ENCODE results near the gene COG6.

Gene COG6

DNA sequence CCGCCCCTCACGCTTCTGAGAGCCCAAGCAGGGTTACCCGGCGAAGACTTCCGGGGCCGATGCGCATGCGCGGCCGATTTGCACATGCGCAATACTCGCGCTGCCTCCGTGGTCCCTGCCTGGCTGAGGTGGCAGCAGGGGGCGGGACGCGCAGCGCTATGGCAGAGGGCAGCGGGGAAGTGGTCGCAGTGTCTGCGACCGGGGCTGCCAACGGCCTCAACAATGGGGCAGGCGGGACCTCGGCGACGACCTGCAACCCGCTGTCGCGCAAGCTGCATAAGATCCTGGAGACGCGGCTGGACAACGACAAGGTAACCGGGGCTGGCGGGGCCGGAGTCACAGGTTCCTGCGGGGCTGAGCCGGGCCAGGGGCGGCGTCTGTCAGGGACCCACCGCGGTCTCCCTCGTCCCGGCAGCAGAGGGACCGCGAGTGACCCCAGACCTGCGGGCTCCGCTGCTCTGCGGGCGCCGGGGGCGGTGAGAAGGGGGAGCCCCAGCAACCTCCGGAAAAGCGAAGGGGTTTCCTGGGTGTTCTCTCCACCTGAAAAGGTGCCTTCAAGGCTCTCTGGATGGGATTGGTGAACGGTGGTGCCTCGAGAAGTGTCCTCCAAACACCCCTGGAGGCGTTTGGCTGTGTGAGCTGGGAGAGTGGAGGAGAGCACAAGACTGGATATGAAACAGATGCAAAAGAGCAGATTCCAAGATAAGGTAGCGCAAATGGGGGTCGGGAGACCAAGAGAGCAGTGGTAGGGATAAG is at the start of gene COG6:
COG6 (plus strand) TSS at position 94 of the 756 bp plus-strand sequence; CDS start at position 159, 65 bp downstream.
- DNase-seq: peak; percentile 95

DNA sequence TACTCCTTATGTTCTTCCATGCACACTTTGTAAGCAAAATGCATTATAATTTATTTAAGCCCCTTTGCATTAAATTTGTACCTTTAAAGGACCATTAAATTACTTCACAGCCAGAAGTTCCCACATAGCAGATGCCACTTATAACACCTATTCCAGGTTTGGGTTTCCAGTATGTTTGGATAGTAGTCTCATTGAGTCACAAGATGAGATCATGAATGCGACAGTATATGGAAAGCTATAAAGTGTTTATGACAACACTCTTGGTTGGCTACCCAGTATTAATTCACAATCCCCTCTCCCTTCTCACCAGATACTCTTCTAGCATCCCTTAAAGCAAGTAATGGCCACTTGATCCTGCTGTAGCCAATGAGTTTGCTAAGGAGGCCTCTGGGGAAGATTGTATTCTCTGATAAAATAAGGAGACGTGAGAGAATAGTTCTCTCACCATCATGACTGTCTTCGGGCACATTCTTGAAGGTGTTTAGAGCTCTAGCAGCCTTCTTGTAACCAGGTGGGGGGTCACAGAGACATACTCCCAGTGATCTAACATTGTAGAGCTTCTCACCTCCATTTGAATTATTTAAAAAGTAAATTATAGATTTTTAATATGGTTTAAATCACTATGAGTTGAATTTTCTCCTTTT is 49.7 kb upstream of the COG6 start:
- no peak for DNase-seq

DNA sequence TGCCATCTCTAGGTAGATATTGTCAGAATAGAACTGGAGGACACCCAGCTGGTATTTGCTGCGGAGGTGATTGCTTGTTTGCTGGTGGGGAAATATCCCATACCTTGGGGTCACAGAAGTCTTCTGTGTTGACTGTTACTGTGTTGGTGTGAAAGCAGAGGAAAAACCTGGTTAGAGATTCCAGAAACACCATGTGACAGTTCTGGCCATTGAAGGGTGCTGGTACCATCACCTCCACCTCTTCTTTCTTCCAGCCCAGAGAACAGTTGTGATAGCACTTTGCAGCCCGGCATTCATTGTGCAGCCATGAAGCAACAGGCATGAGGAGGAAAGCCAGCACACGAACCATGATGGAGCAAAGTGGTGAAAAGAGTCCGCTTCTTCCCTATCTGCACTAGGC is 47.6 kb upstream of the COG6 start:
- DNase-seq: no peak

DNA sequence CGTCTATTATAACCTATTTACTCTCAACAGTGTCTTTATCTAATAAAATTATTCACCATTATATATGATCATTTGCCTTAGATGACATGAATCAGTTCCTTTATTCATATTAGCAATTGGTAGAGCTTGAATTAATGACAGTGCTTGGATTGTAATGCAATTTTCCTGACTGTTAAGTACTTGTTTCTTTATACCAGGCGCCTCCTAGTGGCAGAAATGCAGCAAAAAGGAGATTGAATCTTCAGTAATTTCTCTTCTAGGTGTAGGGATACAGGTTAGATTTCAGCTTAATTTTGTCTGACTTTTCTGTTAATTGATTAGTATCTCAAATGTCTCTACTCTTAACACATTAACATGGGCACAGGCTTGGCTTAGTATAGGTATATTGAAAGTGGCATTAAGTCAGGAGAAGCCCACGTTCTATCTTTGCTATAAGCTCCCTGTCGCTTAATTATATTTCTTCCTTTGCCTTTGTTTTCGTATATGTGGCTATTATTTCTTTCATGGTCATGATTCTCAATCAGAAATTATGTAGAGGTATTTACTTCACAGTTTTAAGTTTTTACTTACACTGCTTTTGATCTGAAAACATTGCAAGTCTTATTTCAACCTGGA is 43.3 kb upstream of the COG6 start:
- peak; percentile 72 for DNase-seq

DNA sequence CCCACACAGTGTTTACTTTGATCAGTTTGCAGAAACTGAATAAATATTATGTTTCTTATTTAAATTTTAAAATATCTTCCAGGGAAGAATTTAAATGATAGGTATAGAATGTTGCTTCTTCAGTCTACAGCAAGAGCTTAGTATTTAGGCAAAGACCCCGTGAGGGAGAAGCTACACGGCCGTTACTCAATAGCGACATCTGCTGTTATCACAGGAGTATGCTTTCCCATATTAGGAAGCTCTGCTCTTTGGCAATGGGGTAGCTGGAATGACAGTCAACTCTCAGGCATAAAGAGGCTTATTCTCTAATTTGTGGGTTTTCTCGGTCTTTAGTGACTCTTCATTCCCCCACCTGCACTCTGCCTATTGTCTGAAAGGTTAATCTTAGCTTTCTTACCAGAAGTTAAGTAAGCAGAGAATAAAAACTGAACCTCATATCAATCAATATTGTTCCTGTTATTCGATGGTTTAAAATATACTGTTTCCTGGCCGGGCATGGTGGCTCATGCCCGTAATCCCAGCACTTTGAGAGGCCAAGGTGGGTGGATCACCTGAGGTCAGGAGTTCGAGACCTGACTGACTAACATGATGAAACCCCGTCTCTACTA is 39.3 kb upstream of the COG6 start:
- DNase-seq: peak; percentile 70

DNA sequence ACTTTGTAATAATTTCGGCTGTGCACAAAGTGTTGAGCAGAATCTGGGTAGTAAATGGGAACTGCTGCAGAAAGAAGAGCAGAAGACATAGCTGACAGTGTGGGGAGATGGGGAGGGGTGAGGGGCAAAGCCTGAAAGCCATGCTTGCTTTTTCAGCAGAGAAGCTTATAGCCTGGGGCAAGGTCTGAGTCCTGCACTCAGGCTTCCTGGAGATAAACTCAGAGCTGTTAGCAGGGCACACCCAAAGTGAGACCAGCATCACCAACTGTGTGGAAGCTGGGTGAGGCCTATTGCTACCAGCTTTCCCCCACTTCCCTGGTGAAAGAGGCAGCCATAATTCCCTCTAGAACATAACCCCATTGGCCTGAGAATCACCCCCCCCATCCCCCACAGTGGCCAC is 36.9 kb upstream of the COG6 start:
- peak; percentile 80 for DNase-seq

DNA sequence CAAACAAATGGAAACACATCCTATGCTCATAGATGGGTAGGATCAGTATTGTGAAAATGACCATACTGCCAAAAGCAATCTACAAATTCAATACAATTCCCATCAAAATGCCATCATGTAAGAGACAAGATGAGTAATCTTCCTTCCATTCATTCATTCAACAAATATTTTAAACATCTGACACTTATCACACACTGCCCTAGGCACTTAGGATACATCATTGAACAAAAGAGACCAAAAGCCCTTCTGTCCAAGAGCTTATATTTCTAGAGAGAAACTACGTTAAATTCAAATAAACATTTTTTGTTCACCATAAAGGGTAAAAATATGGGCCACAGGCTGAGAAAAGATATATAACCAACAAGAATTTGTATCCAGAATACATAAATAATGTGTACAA is 32.0 kb upstream of the COG6 start:
- no peak for DNase-seq

DNA sequence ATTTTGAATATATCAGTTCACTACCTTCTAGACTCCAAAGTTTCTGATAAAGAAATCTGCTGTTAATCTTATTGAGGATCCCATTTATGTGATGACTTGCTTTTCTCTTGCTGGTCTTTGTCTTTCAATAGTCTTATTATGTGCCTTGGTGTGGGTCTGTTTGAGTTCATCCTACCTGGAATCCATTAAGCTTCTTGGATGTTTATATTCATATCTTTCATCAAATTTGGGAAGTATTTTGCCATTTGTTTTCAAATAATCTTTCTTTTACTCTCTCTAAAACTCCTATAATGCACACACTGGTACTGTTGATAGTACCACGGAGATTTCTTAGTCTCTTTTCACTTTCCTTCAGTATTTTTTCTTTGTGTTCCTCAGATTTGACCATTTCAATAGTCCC is 24.2 kb upstream of the COG6 start:
- no peak for DNase-seq

DNA sequence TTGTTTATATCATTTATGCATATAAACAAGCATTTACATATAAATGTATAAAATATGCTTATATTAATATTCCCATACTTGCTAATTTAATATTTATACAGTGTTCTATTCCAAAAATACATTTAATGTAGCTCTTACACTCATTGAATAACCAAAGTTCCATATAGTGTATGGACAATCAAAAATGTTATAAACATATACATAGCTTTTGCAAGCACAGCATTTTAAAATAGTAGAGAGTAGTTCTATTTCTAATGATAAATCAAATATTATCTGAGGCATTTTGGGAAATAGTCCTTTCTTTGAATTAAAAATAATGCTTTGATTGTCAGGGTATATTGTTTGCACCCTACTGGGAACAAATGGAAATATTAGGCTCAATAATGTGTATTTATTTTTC is 22.5 kb upstream of the COG6 start:
- no peak for DNase-seq

DNA sequence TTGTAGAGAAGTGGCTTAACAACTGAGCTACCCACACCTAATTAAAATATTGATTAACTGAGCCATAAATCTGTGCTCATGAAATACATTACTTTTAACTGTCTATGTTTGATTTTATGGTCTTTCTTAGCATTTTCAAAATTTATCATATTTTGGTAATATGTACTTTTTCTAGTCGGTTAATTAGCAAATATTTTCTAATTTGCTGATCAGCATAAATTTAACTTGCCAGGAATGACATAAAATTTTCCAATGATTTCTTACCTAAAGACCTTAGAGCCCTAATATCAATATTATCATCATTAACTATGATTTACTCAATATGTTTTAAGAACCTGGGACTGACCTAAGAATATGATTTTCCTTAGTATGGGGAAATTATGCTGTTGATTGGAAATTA is 19.9 kb upstream of the COG6 start:
- no peak for DNase-seq

DNA sequence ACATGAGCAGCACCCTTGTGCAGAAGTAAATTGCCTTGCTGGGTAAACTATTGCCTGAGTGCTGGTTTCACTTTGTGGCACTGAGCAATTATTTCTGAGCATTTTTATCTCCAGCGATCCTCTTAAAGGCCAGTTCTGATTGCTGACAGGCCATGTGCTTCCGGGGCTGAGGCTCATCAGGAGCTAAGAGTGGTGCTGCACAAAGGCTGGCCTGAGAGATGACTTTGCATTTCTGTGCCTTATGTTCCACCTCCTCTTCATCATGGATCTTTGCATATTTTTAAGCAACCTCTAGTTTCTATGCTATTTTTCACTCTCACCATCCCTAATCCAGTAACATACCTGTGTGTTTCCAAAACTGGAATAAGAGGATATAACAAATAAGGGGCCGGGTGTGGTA is 17.6 kb upstream of the COG6 start:
- DNase-seq: no peak

DNA sequence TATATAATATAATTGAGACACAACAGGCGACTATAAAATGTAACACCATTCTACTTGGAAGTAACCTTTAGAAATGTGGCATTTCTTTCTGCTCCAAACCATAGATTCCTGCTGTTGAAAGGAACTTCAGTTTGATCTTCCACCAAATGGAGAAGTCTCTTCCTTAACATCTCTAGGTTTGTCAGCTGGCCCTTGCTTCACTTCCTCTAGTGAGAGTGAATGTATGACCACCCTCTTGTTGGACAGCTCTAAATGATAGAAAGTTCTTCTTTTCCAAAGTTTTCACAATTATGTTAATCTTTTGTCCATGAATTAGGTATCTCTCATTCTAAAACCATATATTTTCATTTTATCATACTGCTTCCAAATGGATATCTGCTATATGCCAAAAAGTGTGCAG is 13.8 kb upstream of the COG6 start:
- DNase-seq: no peak

DNA sequence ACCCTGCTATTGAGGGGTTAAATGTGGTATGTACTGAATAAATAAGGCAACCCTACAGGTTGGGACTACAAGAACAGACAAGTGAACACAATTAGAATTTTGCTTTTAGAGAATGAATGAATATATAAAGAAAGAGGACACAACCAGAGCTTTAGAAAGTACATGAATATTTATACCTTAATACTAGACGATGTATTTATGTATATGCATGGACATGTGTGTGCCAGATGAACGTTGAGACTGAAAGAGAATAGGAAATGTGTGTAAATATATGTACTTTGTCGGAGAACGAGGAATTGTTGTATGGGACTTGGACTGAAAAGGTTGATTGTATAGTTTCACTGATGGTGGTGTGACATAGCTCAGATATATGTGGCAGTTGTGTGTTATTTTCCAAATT is 9.3 kb upstream of the COG6 start:
- DNase-seq: no peak

DNA sequence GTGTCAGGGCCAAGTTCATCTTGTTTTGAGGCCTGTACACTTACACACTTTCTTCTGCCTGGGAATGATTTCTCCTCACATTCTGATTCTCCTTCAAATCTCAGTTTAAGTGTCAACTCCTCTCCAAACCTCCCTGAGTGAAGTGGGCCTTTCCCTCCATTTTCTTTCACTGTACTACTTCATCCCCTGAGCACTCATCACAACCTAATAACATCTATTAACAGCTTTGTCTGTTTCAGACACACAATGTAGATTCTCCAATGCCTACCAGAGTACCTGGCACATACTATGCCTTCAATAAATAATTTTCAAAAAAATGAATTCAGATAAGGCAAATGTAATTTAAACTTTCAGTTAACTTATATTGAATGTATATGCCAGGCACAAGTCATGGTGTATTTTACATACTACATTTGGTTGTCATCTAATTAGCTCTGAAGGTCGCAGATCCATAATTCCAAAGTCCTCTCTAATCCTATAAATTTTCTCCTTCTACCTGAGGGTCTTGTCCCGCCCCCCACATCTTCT is 357 bp upstream of the COG6 start:
- DNase-seq: no peak

DNA sequence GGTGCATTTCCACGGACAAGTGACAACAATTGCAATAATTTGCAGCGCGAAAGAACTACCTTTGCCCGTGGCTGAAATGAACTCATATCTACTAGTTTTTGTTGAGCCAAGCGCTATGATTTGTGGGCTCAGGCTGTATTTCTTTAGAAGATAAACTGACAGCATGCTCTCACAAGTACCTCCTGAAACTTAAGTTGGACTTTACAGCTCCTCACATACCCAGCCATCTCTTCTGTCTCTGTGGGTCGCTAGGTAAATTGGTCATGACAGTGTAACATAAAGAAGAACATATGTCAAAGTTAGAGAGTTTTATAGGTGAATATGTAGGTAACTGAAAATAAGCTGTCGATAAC is 839 bp downstream of the COG6 start:
- DNase-seq: no peak

DNA sequence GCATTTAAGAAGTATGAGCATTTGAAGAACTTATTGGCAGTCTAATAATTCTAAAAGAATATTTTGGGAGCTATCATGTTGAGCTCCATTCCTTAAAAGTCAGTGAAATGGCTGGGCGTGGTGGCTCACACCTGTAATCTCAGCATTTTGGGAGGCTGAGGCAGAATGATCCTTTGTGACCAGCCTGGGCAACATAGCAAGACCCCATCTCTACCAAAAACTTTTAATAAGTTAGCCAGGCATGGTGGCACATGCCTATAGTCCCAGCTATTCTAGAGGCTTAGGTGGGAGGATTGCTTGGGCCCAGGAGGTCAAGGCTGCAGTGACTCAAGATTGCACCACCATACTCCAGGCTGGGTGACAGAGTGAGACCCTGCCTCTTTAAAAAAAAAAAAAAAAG is 8.0 kb downstream of the COG6 start:
- no peak for DNase-seq

DNA sequence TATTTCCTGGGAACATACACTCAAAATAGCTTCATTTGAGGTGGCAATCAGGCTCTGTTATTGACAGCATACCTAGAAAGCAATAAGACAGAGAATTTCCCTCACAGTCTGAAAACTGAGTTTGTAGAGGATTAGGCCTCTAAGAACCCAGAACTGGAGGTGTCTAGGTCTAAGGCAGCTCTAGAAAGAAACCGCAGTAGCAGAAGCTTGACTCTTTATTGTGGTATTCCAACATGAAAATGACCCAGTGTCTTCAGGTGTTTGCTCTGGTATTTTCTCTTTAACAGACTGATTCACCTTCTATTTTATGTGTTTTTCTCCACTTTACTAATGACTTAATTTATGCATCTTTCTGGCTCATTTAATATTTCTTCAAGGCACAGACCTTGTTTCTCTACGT is 8.5 kb downstream of the COG6 start:
- DNase-seq: no peak

DNA sequence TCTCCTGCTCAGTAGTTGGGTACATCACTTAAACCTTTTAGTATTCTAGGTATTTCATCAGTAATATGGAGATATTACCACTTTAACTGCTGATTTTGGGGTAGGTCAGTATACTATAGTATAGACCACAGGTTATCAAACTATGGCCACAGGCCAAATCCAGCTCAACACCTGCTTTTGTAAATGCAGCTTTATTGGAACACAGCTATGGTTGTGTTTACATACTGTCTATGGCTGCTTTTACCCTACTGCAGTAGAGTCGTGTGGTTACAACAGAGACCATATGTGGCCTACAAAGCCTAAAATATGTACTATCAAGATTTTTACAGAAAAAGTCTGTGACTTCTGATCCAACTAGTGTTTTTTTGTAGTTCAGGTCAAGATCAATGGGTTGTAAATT is 10.3 kb downstream of the COG6 start:
- DNase-seq: no peak

DNA sequence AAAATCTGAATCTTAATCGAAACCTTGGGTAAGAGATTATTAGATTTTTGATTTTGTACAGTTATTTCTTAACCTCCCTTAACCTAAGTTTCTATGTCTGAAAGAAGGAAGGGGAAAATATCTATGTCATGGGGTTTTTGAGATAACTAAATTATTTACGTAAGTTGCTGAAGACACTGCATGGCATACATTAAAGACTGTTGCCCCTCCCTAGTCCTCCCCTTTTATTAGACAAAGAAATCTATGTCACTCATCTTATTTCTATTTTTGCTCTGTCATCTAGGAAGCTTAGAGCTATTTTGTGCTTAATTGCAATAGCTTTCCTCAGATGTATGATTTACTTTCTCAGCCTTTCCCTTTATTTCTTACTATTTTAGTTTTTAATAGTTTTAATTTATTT is 15.0 kb downstream of the COG6 start:
- no peak for DNase-seq

DNA sequence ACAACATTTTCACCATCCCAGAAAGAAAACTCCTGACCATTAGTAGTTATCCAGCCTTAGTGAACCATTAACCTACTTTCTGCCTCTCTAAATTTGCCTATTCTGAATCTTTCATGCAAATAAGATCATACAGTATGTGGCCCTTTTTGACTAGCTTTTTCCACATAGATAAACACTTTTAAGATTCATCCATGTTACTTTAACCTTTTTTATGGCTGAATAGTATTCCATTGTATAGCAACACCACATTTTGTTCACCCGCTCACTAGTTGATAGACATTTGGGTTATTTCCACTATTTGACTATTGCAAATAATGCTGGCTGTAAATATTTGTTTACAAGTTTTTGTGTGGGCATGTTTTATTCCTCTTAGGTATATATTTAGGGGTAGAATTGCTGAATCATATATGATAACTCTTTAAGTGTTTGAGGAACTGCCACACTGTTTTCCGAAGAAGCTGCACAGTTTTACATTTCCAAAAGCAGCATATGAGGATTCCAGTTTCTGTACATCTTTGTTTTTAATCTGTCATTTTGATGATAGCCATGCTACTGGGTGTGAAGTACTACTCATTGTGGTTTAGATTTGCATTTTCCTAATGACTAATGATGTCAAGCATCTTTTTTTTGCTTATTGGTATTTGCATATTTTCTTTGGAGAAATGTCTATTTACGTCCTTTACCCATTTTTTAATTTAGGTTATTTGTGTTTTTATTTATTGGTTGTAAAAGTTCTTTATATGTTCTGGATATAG is 17.1 kb downstream of the COG6 start:
- no peak for DNase-seq

DNA sequence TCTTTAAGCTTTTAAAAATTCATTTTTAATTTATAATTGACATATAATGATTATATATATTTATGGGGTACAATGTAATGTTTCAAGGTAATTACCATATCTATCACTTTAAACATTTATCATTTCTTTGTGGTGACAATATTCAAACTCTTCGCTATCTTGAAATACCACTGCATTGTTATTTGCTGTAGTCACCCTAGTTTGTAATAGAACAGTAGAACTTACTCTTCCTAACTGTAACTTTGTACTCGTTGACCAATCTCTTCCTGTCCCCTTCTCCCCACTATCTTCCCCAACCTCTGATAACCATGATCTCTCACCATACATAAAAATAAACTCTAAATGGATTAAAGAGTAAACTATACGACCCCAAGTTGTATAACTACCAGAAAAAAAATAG is 20.4 kb downstream of the COG6 start:
- no peak for DNase-seq

DNA sequence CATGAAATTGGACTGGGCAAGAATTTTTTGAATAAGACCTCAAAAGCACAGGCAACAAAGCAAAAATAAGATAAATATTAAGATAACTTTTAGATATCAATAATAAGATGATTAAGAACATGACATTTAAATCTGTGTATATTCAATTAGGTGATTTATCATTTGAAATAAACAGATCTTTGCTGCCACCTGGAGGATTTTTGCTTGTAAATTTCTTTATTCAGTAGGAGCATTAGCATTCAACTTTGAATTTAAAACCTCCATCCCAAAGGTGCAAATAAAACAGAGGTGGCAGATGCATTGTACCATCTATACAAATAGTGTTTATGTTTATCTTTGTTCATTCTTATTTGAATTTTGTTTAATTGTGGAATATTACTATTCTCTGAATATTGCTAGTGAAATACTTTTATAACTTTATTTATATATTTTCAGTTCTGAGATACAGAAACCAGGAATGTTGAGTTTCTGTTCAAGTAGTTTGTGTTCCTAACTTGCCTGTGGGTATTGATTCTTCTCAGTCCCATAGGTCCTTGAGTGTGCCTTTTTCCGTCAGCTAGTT is 20.9 kb downstream of the COG6 start:
- no peak for DNase-seq

DNA sequence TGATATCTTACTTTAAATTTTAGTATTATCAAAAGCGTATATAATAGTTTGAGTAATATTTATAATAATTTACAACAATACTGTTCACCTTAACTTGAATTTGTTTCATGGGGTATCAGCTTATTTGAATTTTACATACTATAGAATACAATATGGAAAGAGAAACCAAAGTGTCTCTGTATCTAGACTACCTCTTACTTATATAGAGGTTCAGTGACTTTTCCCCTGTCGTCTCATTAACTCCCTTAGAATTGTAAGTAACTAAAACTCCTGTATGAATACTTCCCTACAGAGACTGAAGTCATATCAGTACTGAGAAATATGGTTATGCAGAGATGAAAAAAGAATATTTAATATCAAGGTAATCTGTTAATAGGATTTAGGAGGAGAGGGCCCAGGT is 26.8 kb downstream of the COG6 start:
- DNase-seq: no peak
